H1 (cell line): ENCODE measurements around the gene EPB42. TPM values are rescaled to one million over a fixed set of nuclear protein-coding genes. Genes with fewer than 3 reads are reported as not detected.

Source experiments
- CTCF ChIA-PET: fragments of 300-600 bp; sonication (Branson Sonifier 250); formaldehyde crosslinking; loops from one replicate; lab custom pipeline; 2021; ENCODE audit not compliant: partially characterized antibody; lab: Charles Lee
- POLR2A ChIA-PET: fragments of 300-600 bp; sonication (Branson Sonifier 250); formaldehyde crosslinking; loops from one replicate; lab custom pipeline; 2021; ENCODE audit warnings: inconsistent platforms; ENCODE audit not compliant: partially characterized antibody; lab: Charles Lee
- DNase-seq, 2 experiments: peaks; one replicate each; pipeline versions ENCODE4 v3.0.0 to v3.0.0-alpha.2; 2010 to 2022; ENCODE audit warnings: low spot score in 2 of 2, low read depth in 1 of 2, mixed read lengths in 1 of 2
- FAIRE-seq: peaks from 2 replicates; lab custom pipeline; 2011; peaks lifted over from hg19 to GRCh38; lab: Jason Lieb, UNC
- H2AFZ ChIP-seq: 2 replicates; pipeline ENCODE4 v1.8.1; 2012; ENCODE audit warnings: low read length, inconsistent platforms
- H2AK5ac ChIP-seq: 2 replicates; pipeline ENCODE4 v1.6.1; 2013; ENCODE audit warnings: low read depth, low read length
- H2BK120ac ChIP-seq: replicated peaks from 2 replicates; pipeline ENCODE3; 2013; ENCODE audit warnings: low read depth, low read length, inconsistent platforms
- H2BK12ac ChIP-seq: 2 replicates; pipeline ENCODE4 v1.6.1; 2013; ENCODE audit warnings: low read depth, low read length
- H2BK15ac ChIP-seq: 2 replicates; pipeline ENCODE4 v1.6.1; 2013; ENCODE audit warnings: low read length
- H2BK20ac ChIP-seq: 2 replicates; pipeline ENCODE4 v1.6.1; 2013; ENCODE audit warnings: low read length
- H2BK5ac ChIP-seq: 2 replicates; pipeline ENCODE4 v1.6.1; 2013; ENCODE audit warnings: low read depth, low read length
- H3K14ac ChIP-seq: 2 replicates; pipeline ENCODE4 v1.6.1; 2013; ENCODE audit warnings: inconsistent platforms; ENCODE audit not compliant: insufficient read length
- H3K18ac ChIP-seq: 2 replicates; pipeline ENCODE4 v1.6.1; 2013; ENCODE audit warnings: low read length; ENCODE audit errors: extremely low read depth
- H3K23ac ChIP-seq: 2 replicates; pipeline ENCODE4 v1.6.1; 2013; ENCODE audit warnings: inconsistent platforms; ENCODE audit not compliant: insufficient read length
- H3K23me2 ChIP-seq: 2 replicates; pipeline ENCODE4 v1.6.1; 2013; ENCODE audit warnings: low read depth, low read length
- H3K27ac ChIP-seq: 2 replicates; pipeline ENCODE4 v1.6.1; 2011; ENCODE audit warnings: low read depth, low read length, inconsistent platforms
- H3K27me3 ChIP-seq, 4 experiments: replicated peaks in 1 of 4; 1 replicate in 1 of 4; 2 replicates in 3 of 4; pipeline versions ENCODE4 v1.6.1 to v1.8.1; 2011 to 2013; ENCODE audit warnings: low read length in 3 of 4, mild to moderate bottlenecking in 3 of 4, inconsistent platforms in 2 of 4, mixed read lengths in 2 of 4, moderate library complexity in 1 of 4; ENCODE audit not compliant: control insufficient read depth in 3 of 4, insufficient read depth in 3 of 4; ENCODE audit errors: extremely low read depth in 1 of 4
- H3K36me3 ChIP-seq, 4 experiments: 2 replicates each; pipeline versions ENCODE4 v1.6.1 to v1.8.1; 2011 to 2013; ENCODE audit warnings: mild to moderate bottlenecking in 4 of 4, low read length in 3 of 4, moderate library complexity in 2 of 4, control low read depth in 1 of 4, inconsistent platforms in 1 of 4; ENCODE audit not compliant: insufficient read depth in 4 of 4, control insufficient read depth in 2 of 4
- H3K4ac ChIP-seq: replicated peaks from 2 replicates; pipeline ENCODE3; 2013; ENCODE audit warnings: low read length, low read depth, mixed read lengths, inconsistent platforms; ENCODE audit not compliant: insufficient read length
- H3K4me1 ChIP-seq, 4 experiments: replicated peaks in 1 of 4; 1 replicate in 1 of 4; 2 replicates in 3 of 4; pipeline versions ENCODE4 v1.6.1 to v1.8.1; 2011 to 2013; ENCODE audit warnings: low read length in 3 of 4, inconsistent platforms in 2 of 4, mixed read lengths in 1 of 4; ENCODE audit not compliant: insufficient read depth in 4 of 4, control insufficient read depth in 3 of 4
- H3K4me2 ChIP-seq, 2 experiments: 2 replicates each; pipeline versions ENCODE4 v1.6.1 to v1.8.1; 2011 to 2013; ENCODE audit warnings: low read depth in 2 of 2, low read length in 2 of 2, control low read depth in 1 of 2, inconsistent platforms in 1 of 2, mild to moderate bottlenecking in 1 of 2; ENCODE audit not compliant: insufficient read depth in 1 of 2
- H3K4me3 ChIP-seq, 4 experiments: fragments of 200-600, 300-600 bp in 1 of 4; sonication (generic), shearing (Covaris generic), sonication (Bioruptor Twin) in 1 of 4; 2 replicates each; pipeline versions ENCODE4 v1.5.1 to v1.8.1; 2011 to 2016; ENCODE audit warnings: low read length in 4 of 4, low read depth in 3 of 4, control low read depth in 2 of 4, inconsistent platforms in 2 of 4, mild to moderate bottlenecking in 2 of 4, mixed read lengths in 1 of 4, moderate library complexity in 1 of 4; ENCODE audit not compliant: insufficient read depth in 2 of 4; ENCODE audit errors: extremely low read depth in 1 of 4
- H3K56ac ChIP-seq: replicated peaks from 2 replicates; pipeline ENCODE3; 2013; ENCODE audit warnings: low read depth, mild to moderate bottlenecking, mixed read lengths, low read length, inconsistent platforms; ENCODE audit not compliant: insufficient read length
- H3K79me1 ChIP-seq: 2 replicates; pipeline ENCODE4 v1.6.1; 2013; ENCODE audit warnings: low read depth, low read length, control low read depth
- H3K79me2 ChIP-seq, 2 experiments: 2 replicates each; pipeline versions ENCODE4 v1.6.1 to v1.8.1; 2012 to 2013; ENCODE audit warnings: low read length in 2 of 2, mild to moderate bottlenecking in 2 of 2, inconsistent platforms in 1 of 2; ENCODE audit not compliant: insufficient read depth in 2 of 2, control insufficient read depth in 1 of 2
- H3K9ac ChIP-seq, 4 experiments: replicated peaks in 1 of 4; 1 replicate in 1 of 4; 2 replicates in 3 of 4; pipeline versions ENCODE4 v1.6.1 to v1.8.1; 2011 to 2013; ENCODE audit warnings: low read depth in 3 of 4, low read length in 3 of 4, control low read depth in 2 of 4, mild to moderate bottlenecking in 2 of 4, moderate library complexity in 2 of 4, inconsistent platforms in 1 of 4; ENCODE audit errors: extremely low read depth in 1 of 4
- H3K9me3 ChIP-seq, 2 experiments: 2 replicates each; pipeline versions ENCODE4 v1.6.1 to v1.8.1; 2012 to 2013; ENCODE audit warnings: mild to moderate bottlenecking in 2 of 2, moderate library complexity in 2 of 2, control low read depth in 1 of 2, inconsistent platforms in 1 of 2, low read depth in 1 of 2, low read length in 1 of 2, mixed read lengths in 1 of 2; ENCODE audit not compliant: insufficient read depth in 2 of 2
- H4K20me1 ChIP-seq, 2 experiments: replicated peaks in 1 of 2; 2 replicates each; pipeline versions ENCODE3 to v1.8.1; 2011 to 2013; ENCODE audit warnings: inconsistent platforms in 2 of 2, low read length in 2 of 2, mild to moderate bottlenecking in 1 of 2; ENCODE audit not compliant: insufficient read depth in 2 of 2, control insufficient read depth in 1 of 2
- H4K5ac ChIP-seq: 2 replicates; pipeline ENCODE4 v1.6.1; 2013; ENCODE audit warnings: low read length, low read depth, mixed read lengths, inconsistent platforms; ENCODE audit not compliant: insufficient read length
- H4K8ac ChIP-seq: 2 replicates; pipeline ENCODE4 v1.8.0; 2013; ENCODE audit warnings: mild to moderate bottlenecking, moderate library complexity, low read length, inconsistent platforms; ENCODE audit not compliant: insufficient read depth; ENCODE audit errors: extremely low read depth
- H4K91ac ChIP-seq: replicated peaks from 2 replicates; pipeline ENCODE3; 2013; ENCODE audit warnings: low read length, mixed read lengths, inconsistent platforms; ENCODE audit not compliant: insufficient read length
- BRCA1 ChIP-seq: IDR thresholded peaks from 2 replicates; pipeline ENCODE4 v1.6.1; 2012; ENCODE audit warnings: low read depth, low read length, improper control_type of control experiment
- EP300 ChIP-seq, 2 experiments: IDR thresholded peaks; 1 replicate in 1 of 2; 2 replicates in 1 of 2; pipeline ENCODE4 v1.6.1; 2011 to 2012; ENCODE audit warnings: low read depth in 2 of 2, low read length in 2 of 2, mild to moderate bottlenecking in 2 of 2, borderline replicate concordance in 1 of 2, inconsistent platforms in 1 of 2, moderate library complexity in 1 of 2
- FOSL1 ChIP-seq: IDR thresholded peaks from 2 replicates; pipeline ENCODE4 v1.6.1; 2011; ENCODE audit warnings: mild to moderate bottlenecking, low read depth, low read length, moderate library complexity; ENCODE audit not compliant: insufficient read depth
- GTF2F1 ChIP-seq: IDR thresholded peaks from 2 replicates; pipeline ENCODE4 v1.6.1; 2012; ENCODE audit warnings: low read depth, low read length, improper control_type of control experiment, borderline replicate concordance
- KDM4A ChIP-seq: IDR thresholded peaks from one replicate; pipeline ENCODE4 v1.7.1; 2012; ENCODE audit warnings: low read depth, mild to moderate bottlenecking, moderate library complexity, low read length, inconsistent platforms; ENCODE audit not compliant: severe bottlenecking
- MAFK ChIP-seq: IDR thresholded peaks from 2 replicates; pipeline ENCODE4 v1.6.1; 2012; ENCODE audit warnings: low read depth, mild to moderate bottlenecking, improper control_type of control experiment, low read length
- POLR2AphosphoS5 ChIP-seq: IDR thresholded peaks from 2 replicates; pipeline ENCODE4 v1.6.1; 2011; ENCODE audit warnings: low read depth, low read length
- RBBP5 ChIP-seq: IDR thresholded peaks from 2 replicates; pipeline ENCODE4 v1.7.1; 2012; ENCODE audit warnings: low read depth, mild to moderate bottlenecking, inconsistent platforms, low read length, moderate library complexity, borderline replicate concordance
- SIX5 ChIP-seq: IDR thresholded peaks from 2 replicates; pipeline ENCODE4 v1.6.1; 2011; ENCODE audit warnings: mild to moderate bottlenecking, low read depth, low read length
- SP1 ChIP-seq: IDR thresholded peaks from 2 replicates; pipeline ENCODE4 v1.6.1; 2011; ENCODE audit warnings: low read depth, low read length
- SP2 ChIP-seq: IDR thresholded peaks from 2 replicates; pipeline ENCODE4 v1.6.1; 2012; ENCODE audit warnings: mild to moderate bottlenecking, low read length, inconsistent platforms
- SP4 ChIP-seq: IDR thresholded peaks from 2 replicates; pipeline ENCODE4 v1.6.1; 2012; ENCODE audit warnings: low read length, inconsistent platforms
- TBP ChIP-seq: IDR thresholded peaks from 2 replicates; pipeline ENCODE4 v1.6.1; 2011; ENCODE audit warnings: low read depth, low read length, improper control_type of control experiment
- ZNF274 ChIP-seq: IDR thresholded peaks from 2 replicates; pipeline ENCODE4 v1.7.0; 2012; ENCODE audit warnings: low read length, borderline replicate concordance; ENCODE audit errors: extremely low read depth
- WGBS, 2 experiments: shearing (Covaris generic) in 1 of 2; methylation state at CpG; one replicate each; pipeline versions ENCODE4 v1.1.6 to v1.1.7; 2013 to 2015; ENCODE audit warnings: low lambda C conversion rate in 2 of 2, mixed read lengths in 2 of 2, inconsistent platforms in 1 of 2, low coverage in 1 of 2, missing lambda C conversion rate in 1 of 2; ENCODE audit not compliant: insufficient replicate concordance in 2 of 2, insufficient coverage in 1 of 2, insufficient read length in 1 of 2; ENCODE audit errors: extremely low coverage in 1 of 2, missing lambda C conversion rate in 1 of 2; 5-methylcytosine and 5-hydroxymethylcytosine counted together
- polyA plus RNA-seq, 7 experiments: library from polyadenylated mRNA; depleted of rRNA in 3 of 7; stranded (reverse) in 5 of 7; unstranded in 2 of 7; fragments of >200 nt in 5 of 7; fragments of 200-250 nt in 2 of 7; gene quantifications; 1 replicate in 5 of 7; 2 replicates in 1 of 7; 4 replicates in 1 of 7; pipeline versions ENCODE4 v1.2.1 to v1.2.3, GENCODE V29; 2011 to 2013; ENCODE audit warnings: missing spikeins in 2 of 7, mixed read lengths in 2 of 7
- total RNA-seq: library from RNA; stranded (reverse); fragmentation: NEBNext Ultra II Directional; extraction: Animal tissue kit (Norgen Biotek cat#: 25700); gene quantifications from 2 replicates; pipeline ENCODE4 v1.2.1, GENCODE V29; 2021
- TF ChIP-seq, protein P1 (sequence below): IDR thresholded peaks from 2 replicates; pipeline ENCODE4 v1.6.1; 2012; ENCODE audit warnings: inconsistent platforms

EPB42 gene
- total and polyA plus RNA-seq, 2 of the 8 experiments (the other 6 are each of a cell fraction or from before 2014, with no cell fraction given): not detected

DNA sequence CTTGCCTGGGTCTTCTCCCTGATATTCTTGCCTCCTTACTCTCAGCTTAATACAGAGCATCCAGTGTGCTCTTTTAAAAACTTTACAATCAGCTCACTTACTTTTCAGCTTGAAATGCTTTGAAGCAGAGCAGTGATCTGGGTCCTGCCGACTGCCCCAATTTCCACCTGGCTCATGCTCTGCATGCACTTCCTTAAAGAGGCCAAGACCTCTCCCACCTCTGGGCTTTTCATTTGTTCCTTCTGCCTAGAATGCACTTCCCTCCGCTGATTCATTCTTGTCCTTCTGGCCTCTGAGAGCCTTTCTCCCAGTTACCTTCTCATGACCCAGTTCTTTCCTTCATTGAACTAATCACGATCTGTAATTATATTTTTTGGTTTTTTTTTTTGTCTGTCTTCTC lies 37.5 kb downstream of the EPB42 start:
- Histone ChIP-seq H2AK5ac (no peak overlapping the region), H2BK20ac (no peak overlapping the region), H3K79me1 (no peaks in the 10 kb centered on the region), H3K14ac (no peak overlapping the region), H2AFZ (no peak overlapping the region), H3K4me1 (peaks cover 4 to 8% (median 5%) of the 10 kb centered on the region in 4 experiments; a peak in 5 of 7 replicates), H3K4me3 (no peak overlapping the region), H4K8ac (no peak overlapping the region), H3K4ac (no peak overlapping the region), H4K5ac (no peak overlapping the region), H2BK15ac (no peak overlapping the region), H2BK5ac (no peak overlapping the region), H4K20me1 (peaks cover 0 to 2% of the 10 kb centered on the region in 2 experiments), H3K9me3 (no peaks in the 10 kb centered on the region), H3K27ac (no peak overlapping the region), H2BK12ac (no peak overlapping the region), H3K27me3 (no peaks in the 10 kb centered on the region), H4K91ac (no peak overlapping the region), H3K56ac (no peak overlapping the region), H3K79me2 (no peaks in the 10 kb centered on the region), H3K23ac (no peak overlapping the region), H3K36me3 (no peaks in the 10 kb centered on the region), H3K4me2 (no peak overlapping the region), H3K9ac (no peak overlapping the region), H3K18ac (no peak overlapping the region), H2BK120ac (no peak overlapping the region), H3K23me2 (peaks cover 7% of the 10 kb centered on the region)
- DNase-seq (no peak), FAIRE-seq (no peak)
- WGBS, 2 experiments: 77% methylated on average over 3 of the region's 3 CpGs; no CpG with 5 or more reads in 1 of the 2 experiments
- ChIA-PET CTCF (interaction anchor here (0.6 to 1.6 kb wide), 5 partner anchors 17 to 116 kb away, joined by 3 to 4 read pairs (median 3); no protein-coding TSS in a partner anchor), POLR2A (interaction anchor here (1.1 to 1.2 kb wide), 2 partner anchors 8 to 9 kb away, joined by 3 to 4 read pairs; no protein-coding TSS in a partner anchor)
- no peak for TF ChIP-seq RBBP5
- no peak for TF ChIP-seq BRCA1
- TF ChIP-seq, protein P1, sequence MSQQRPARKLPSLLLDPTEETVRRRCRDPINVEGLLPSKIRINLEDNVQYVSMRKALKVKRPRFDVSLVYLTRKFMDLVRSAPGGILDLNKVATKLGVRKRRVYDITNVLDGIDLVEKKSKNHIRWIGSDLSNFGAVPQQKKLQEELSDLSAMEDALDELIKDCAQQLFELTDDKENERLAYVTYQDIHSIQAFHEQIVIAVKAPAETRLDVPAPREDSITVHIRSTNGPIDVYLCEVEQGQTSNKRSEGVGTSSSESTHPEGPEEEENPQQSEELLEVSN: no peak
- no peak for TF ChIP-seq ZNF274
- TF ChIP-seq GTF2F1: no peak
- no peak for TF ChIP-seq KDM4A
- no peak for TF ChIP-seq FOSL1
- no peak for TF ChIP-seq SP4
- TF ChIP-seq TBP: no peak
- TF ChIP-seq SIX5: no peak
- TF ChIP-seq SP2: no peak
- no peak for TF ChIP-seq MAFK
- TF ChIP-seq EP300 (IDR thresholded peaks at IDR 0.05; ENCODE audit: borderline replicate concordance in 1 of 2, low read depth in 2 of 2, low read length in 2 of 2): no peak
- no peak for TF ChIP-seq SP1
- no peak for TF ChIP-seq POLR2AphosphoS5
